Progenitor cell of endocrine pancreas (in vitro differentiated cells): ENCODE results near the gene MICA. TPM values are rescaled to one million over a fixed set of nuclear protein-coding genes. Genes with fewer than 3 reads are reported as not detected.
"Not testable (repeated sequence)": the region's sequence is repeated elsewhere in the genome, so short reads cannot be mapped to it uniquely, and the experiment has no call there.

Experiments used
- DNase-seq: peaks from one replicate; pipeline ENCODE4 v3.0.0; 2021; ENCODE audit warnings: low spot score; ENCODE audit not compliant: unreplicated experiment
- H3K27ac Mint-ChIP-seq: 2 replicates; pipeline ENCODE4 v1.8.0; 2021; ENCODE audit warnings: mild to moderate bottlenecking, moderate library complexity, mixed read lengths
- H3K27me3 Mint-ChIP-seq: 2 replicates; pipeline ENCODE4 v1.8.0; 2021; ENCODE audit warnings: mixed read lengths
- H3K36me3 Mint-ChIP-seq: 2 replicates; pipeline ENCODE4 v1.8.0; 2022; ENCODE audit warnings: mixed read lengths; ENCODE audit not compliant: insufficient read depth
- H3K4me1 Mint-ChIP-seq: 2 replicates; pipeline ENCODE4 v1.8.0; 2021; ENCODE audit warnings: low read depth, mixed read lengths
- H3K4me3 Mint-ChIP-seq: 2 replicates; pipeline ENCODE4 v1.8.0; 2021; ENCODE audit warnings: low read depth, mild to moderate bottlenecking, moderate library complexity, mixed read lengths
- H3K9me3 Mint-ChIP-seq: 2 replicates; pipeline ENCODE4 v1.8.0; 2021; ENCODE audit warnings: low read depth, mixed read lengths
- total RNA-seq: library from RNA; stranded (reverse); gene quantifications from 2 replicates; pipeline ENCODE4 v1.2.1, GENCODE V29; 2021
- TF ChIP-seq, protein P1 (sequence below): fragments of 200-600 bp; sonication (generic); IDR thresholded peaks from one replicate; pipeline ENCODE4 v1.5.0; 2021; ENCODE audit warnings: antibody characterized with exemption, mild to moderate bottlenecking; ENCODE audit not compliant: unreplicated experiment

Gene MICA
- total RNA-seq, 1 donor from 2014 or later = 8.9 TPM

DNA sequence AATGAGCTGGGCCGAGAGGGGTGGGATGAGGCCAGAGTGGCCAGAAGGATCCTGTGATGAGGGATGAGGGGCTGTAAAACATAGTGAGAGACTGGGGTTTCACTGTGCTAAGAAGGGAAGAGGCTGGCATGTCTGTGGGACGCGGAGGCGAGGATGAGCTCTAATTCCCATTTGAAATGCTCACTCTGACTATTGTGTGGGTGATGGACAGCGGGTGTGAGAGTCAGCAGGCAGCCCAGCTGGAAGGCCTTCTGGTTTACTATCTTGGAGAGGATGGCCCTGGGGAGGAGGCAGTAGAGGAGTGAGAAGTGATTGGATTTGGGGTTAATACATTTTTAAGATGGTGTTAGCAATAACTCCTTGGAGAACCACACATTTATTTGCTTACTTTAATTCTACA lies 9.5 kb upstream of the MICA start:
- Mint-ChIP-seq H3K9me3 (no peaks in the 10 kb centered on the region), H3K27me3 (peaks cover 6% of the 10 kb centered on the region), H3K4me3 (no peak overlapping the region), H3K4me1 (no peaks in the 10 kb centered on the region), H3K36me3 (no peaks in the 10 kb centered on the region), H3K27ac (no peak overlapping the region)
- DNase-seq = no peak
- TF ChIP-seq, protein P1, sequence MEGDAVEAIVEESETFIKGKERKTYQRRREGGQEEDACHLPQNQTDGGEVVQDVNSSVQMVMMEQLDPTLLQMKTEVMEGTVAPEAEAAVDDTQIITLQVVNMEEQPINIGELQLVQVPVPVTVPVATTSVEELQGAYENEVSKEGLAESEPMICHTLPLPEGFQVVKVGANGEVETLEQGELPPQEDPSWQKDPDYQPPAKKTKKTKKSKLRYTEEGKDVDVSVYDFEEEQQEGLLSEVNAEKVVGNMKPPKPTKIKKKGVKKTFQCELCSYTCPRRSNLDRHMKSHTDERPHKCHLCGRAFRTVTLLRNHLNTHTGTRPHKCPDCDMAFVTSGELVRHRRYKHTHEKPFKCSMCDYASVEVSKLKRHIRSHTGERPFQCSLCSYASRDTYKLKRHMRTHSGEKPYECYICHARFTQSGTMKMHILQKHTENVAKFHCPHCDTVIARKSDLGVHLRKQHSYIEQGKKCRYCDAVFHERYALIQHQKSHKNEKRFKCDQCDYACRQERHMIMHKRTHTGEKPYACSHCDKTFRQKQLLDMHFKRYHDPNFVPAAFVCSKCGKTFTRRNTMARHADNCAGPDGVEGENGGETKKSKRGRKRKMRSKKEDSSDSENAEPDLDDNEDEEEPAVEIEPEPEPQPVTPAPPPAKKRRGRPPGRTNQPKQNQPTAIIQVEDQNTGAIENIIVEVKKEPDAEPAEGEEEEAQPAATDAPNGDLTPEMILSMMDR = no peak

DNA sequence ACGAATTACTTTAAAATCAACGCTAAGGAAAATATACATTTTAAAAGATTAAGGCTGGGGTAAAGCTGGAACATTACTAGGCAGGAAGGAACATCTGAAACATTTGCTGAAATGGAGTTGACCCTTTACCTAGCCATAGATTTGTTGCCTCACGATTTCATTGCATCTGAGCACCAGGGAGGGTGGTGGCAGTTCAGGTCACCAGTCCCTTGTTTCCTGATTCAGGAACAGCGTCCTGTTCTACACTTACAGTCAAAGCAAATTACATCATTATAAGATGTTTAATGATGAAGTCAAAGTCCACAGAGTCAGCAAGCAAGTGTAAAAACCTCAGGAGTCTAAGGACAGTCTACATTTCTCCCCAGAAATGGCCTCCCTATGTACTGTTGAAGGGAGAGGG lies 9.0 kb upstream of the MICA start:
- Mint-ChIP-seq H3K36me3 (peaks cover under 1% of the 10 kb centered on the region), H3K27me3 (peaks cover 6% of the 10 kb centered on the region), H3K27ac (no peak overlapping the region), H3K9me3 (peaks cover under 1% of the 10 kb centered on the region), H3K4me3 (no peak overlapping the region), H3K4me1 (no peaks in the 10 kb centered on the region)
- no peak for DNase-seq
- TF ChIP-seq, protein P1 = no peak

DNA sequence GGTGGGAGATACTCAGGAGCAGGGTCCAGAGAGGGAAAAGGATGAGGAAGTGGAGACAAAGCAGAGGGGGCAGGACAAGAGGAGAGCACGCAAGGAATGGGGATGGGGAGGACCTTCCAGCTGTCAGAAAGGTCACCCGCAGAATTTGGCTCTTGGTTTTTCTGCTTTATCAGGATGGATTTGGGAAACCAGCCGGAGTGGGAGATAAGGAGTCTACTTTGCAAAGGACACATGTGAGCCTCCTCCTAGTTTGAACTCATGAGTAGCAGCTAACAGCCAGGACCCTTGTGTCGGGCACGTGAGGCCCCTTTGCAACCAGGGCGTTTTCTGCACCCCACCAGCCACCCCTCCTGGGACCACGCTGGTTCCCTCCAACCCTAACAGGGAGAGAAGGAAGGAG lies 7.6 kb upstream of the MICA start:
- TF ChIP-seq, protein P1 = no peak
- Mint-ChIP-seq H3K9me3 (peaks cover 3% of the 10 kb centered on the region), H3K36me3 (peaks cover 3% of the 10 kb centered on the region), H3K4me1 (peaks cover 4% of the 10 kb centered on the region), H3K27ac (no peak overlapping the region), H3K4me3 (no peak overlapping the region), H3K27me3 (peaks cover 20% of the 10 kb centered on the region)
- no peak for DNase-seq

DNA sequence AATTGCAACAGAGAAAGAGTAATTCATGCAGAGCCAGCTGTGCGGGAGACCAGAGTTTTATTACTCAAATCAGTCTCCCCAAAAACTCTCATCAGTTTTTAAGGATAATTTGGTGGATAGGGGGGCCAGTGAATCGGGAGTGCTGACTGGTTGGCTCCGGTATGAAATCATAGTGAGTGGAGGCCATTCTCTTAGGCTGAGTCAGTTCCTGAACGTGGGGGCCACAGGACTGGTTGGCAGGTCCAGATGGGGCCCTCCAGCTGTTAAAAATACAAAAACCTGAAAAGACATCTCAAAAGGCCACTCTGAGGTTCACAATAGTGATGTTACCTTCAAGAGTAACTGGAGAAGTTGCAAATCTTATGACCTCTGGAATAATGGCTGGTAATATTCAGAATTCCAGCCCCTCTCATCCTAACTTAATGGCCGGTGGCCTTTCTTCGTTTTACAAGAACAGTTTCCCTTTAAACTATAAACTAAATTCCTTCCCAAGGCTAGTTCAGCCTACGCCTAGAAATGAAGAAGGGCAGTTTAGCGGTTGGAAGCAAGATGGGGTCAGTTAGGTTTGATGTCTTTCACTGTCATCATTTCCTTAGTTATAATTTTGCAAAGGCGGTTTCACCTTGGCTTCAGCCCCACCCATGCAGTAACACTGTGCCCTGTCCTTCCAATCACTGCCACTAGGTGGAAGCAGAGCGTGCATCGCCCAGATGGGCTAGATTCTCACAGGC lies 6.8 kb upstream of the MICA start:
- Mint-ChIP-seq H3K9me3 (peaks cover 3% of the 10 kb centered on the region), H3K4me1 (peaks cover 7% of the 10 kb centered on the region), H3K36me3 (peaks cover 3% of the 10 kb centered on the region), H3K4me3 (no peak overlapping the region), H3K27ac (no peak overlapping the region), H3K27me3 (peaks cover 27% of the 10 kb centered on the region)
- DNase-seq = peak; percentile 59
- TF ChIP-seq, protein P1 = peak; percentile 73

DNA sequence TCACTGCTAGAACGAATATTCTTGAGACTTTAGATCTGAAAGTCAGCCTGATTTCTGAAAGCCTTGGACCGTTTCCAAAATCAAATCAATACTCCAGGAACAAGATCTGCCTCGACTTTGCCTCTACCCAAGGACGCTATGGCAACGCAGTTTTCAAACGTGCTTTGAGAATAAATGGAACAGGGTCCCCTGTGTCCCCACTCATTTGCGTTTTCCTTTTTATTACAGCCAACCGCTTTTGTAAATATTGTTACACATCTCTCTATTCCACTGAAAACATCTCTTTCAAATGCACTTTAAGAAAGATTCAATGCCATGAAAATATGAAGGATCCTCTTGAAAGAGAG lies 6.3 kb upstream of the MICA start:
- H3K36me3 Mint-ChIP-seq, H3K27ac Mint-ChIP-seq, H3K4me3 Mint-ChIP-seq, H3K4me1 Mint-ChIP-seq, DNase-seq, H3K9me3 Mint-ChIP-seq: not testable (repeated sequence)
- H3K27me3 Mint-ChIP-seq = peaks cover 33% of the 10 kb centered on the region

DNA sequence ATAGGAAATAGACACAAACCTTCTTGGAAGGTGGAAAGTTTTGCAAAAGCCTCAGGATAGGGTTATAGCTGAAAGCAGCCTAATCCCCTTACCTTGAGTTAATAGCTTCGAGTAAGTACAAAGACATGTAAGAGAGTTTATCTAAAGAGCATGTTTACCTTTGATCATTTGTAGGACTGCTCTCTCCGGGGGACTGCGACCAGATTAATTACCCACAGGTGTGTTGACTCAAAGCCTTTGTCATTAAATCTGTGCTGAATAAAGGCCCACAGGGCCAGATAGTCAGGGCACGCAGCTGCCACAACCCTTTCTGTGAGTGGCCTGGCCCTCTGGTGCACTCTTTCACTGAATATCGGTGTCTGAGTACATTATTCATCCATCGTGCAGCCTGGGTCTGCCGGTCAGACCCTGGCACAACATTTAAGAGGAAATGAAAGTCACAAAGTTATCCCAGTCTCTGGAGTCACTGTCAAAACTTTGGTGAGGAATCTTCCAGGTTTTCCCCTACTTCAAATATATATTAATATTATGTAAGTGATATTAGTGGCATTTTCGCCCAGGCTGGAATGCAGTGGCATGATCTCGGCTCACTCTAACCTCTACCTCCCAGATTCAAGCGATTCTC lies 5.4 kb upstream of the MICA start:
- TF ChIP-seq, protein P1 = no peak
- peaks cover 14% of the 10 kb centered on the region for H3K4me1 Mint-ChIP-seq
- H3K9me3 Mint-ChIP-seq = peaks cover 3% of the 10 kb centered on the region
- peaks cover 41% of the 10 kb centered on the region for H3K27me3 Mint-ChIP-seq
- peaks cover 3% of the 10 kb centered on the region for H3K36me3 Mint-ChIP-seq
- no peak overlapping the region for H3K4me3 Mint-ChIP-seq
- no peak overlapping the region for H3K27ac Mint-ChIP-seq
- DNase-seq = no peak
